Pancreas (tissue), 10 donors: ENCODE results near the gene AURKA. TPM values are rescaled to one million over a fixed set of nuclear protein-coding genes. Genes with fewer than 3 reads are reported as not detected.

ENCODE experiments used
- ATAC-seq, 4 donors: fragments of 200-7000 bp; cut with Tn5 transposase; one replicate each; pipeline versions ENCODE4 v1.8.0 to v1.9.1; 2020; ENCODE audit warnings: mild to moderate bottlenecking in 4 of 4, moderate library complexity in 4 of 4
- DNase-seq, 6 donors: peaks; one replicate each; pipeline ENCODE4 v3.0.0-alpha.2; 2020
- FAIRE-seq: peaks from 2 replicates; lab custom pipeline; 2012; peaks lifted over from hg19 to GRCh38; lab: Jason Lieb, UNC
- H3K27ac ChIP-seq, 4 donors: fragments of 200-600 bp; sonication (generic); 1 replicate in 3 of 4; 2 replicates in 1 of 4; pipeline versions ENCODE4 v1.5.0 to v1.8.0; 2020
- H3K27me3 ChIP-seq, 4 donors: fragments of 200-600 bp; one replicate each; pipeline ENCODE4 v1.8.0; 2021
- H3K36me3 ChIP-seq, 3 donors: fragments of 200-600 bp; sonication (generic) in 1 of 3; one replicate each; pipeline versions ENCODE4 v1.5.0 to v1.8.0; 2020 to 2021
- H3K4me1 ChIP-seq, 3 donors: fragments of 200-600 bp; one replicate each; pipeline ENCODE4 v1.8.0; 2021
- H3K4me3 ChIP-seq, 4 donors: fragments of 200-600 bp; sonication (generic) in 2 of 4; one replicate each; pipeline versions ENCODE4 v1.5.0 to v1.8.0; 2020 to 2021
- H3K9me3 ChIP-seq, 4 donors: fragments of 200-600 bp; one replicate each; pipeline ENCODE4 v1.8.0; 2021
- WGBS, 2 donors: extraction: QIAGEN DNeasy Blood & Tissue Kit; methylation state at CpG; one replicate each; pipeline ENCODE4 v1.1.7; 2013; 5-methylcytosine and 5-hydroxymethylcytosine counted together
- intact Hi-C, 3 donors: fragments of 100-400 bp; cut with DNase I; formaldehyde crosslinking; loops; one replicate each; pipeline versions ENCODE4 v1.11.1 to v1.14.2; 2022
- polyA plus RNA-seq, 2 donors: library from polyadenylated mRNA; stranded (reverse); fragments of 200-250 nt; gene quantifications; one replicate each; pipeline ENCODE4 v1.2.3, GENCODE V29; 2013
- total RNA-seq, 6 donors: library from RNA; stranded (reverse); fragmentation: NEBNext Ultra II Directional in 4 of 6; extraction: Animal tissue kit (Norgen Biotek cat#: 25700) in 4 of 6; gene quantifications; one replicate each; pipeline versions ENCODE4 v1.2.1 to v1.2.4, GENCODE V29; 2021 to 2023
- TF ChIP-seq, protein P1 (sequence below), 4 donors: fragments of 200-600 bp; sonication (generic) in 3 of 4; IDR thresholded peaks; one replicate each; pipeline versions ENCODE4 v1.5.0 to v1.8.0; 2021; ENCODE audit warnings: antibody characterized with exemption in 4 of 4
- donor health status: healthy with polysubstance abuse.
- donor health status: DM: no; HTN: no; CAD: no; lungs with moderate emphysema.
- donor health status: DM: no; HTN: no; CAD: no.
- donor health status: control.
- donor health status: control.
- donor health status: Bipolar disorder and iron deficiency.
- donor health status: DM: yes; HTN: yes; CAD: no.
- donor health status: DM: no; HTN: no; CAD: no.
- donor health status: DM: no; HTN: no; CAD: no.
- donor health status: DM: yes; HTN: yes; CAD: no.

The AURKA gene
- total and polyA plus RNA-seq, 8 donors: 0.51 to 1.9 (median 0.91) TPM

DNA sequence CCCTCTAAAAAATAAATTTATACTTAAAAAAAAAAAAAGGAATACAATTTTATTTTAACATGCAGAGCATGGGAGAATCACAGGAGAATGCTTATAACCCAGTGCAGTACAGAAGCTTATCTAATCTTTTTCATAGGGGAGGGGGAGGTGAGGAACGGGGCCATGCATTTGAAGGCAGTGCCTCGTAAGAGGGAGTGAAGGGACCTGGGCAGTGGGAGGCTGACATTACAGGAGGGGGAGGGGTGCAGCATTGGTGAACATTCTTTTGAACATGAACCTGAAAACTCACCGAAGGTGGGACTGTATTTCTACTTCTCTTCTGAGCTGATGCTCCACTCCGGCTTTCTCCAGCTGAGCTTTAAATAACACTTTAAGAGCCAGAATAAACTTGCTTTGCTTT lies 9.3 kb downstream of the AURKA start:
- H3K27ac ChIP-seq: no peak overlapping the region

GRCh38 chr20:56381501-56381900 lies 10.5 kb downstream of the AURKA start:
- WGBS, 2 donors: 97 to 98% methylated on average over 1 of the region's 1 CpG
- intact Hi-C loops: no loop called here
- FAIRE-seq (no peak), DNase-seq (no peak), ATAC-seq (no peak)
- no peak overlapping the region for H3K4me3 ChIP-seq
- no peaks in the 10 kb centered on the region for H3K36me3 ChIP-seq
- H3K4me1 ChIP-seq: peaks cover 0 to 4% (median 0%) of the 10 kb centered on the region in 3 donors
- H3K27ac ChIP-seq: no peak overlapping the region
- TF ChIP-seq, protein P1, sequence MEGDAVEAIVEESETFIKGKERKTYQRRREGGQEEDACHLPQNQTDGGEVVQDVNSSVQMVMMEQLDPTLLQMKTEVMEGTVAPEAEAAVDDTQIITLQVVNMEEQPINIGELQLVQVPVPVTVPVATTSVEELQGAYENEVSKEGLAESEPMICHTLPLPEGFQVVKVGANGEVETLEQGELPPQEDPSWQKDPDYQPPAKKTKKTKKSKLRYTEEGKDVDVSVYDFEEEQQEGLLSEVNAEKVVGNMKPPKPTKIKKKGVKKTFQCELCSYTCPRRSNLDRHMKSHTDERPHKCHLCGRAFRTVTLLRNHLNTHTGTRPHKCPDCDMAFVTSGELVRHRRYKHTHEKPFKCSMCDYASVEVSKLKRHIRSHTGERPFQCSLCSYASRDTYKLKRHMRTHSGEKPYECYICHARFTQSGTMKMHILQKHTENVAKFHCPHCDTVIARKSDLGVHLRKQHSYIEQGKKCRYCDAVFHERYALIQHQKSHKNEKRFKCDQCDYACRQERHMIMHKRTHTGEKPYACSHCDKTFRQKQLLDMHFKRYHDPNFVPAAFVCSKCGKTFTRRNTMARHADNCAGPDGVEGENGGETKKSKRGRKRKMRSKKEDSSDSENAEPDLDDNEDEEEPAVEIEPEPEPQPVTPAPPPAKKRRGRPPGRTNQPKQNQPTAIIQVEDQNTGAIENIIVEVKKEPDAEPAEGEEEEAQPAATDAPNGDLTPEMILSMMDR (IDR thresholded peaks at IDR 0.05): no peak
- H3K27me3 ChIP-seq: no peaks in the 10 kb centered on the region
- H3K9me3 ChIP-seq: no peaks in the 10 kb centered on the region

More for the DNA sequence above, 9.3 kb downstream of the AURKA start:
- no peaks in the 10 kb centered on the region for H3K9me3 ChIP-seq
- no peak for FAIRE-seq
- DNase-seq: no peak
- intact Hi-C loops: no loop called here
- no peaks in the 10 kb centered on the region for H3K36me3 ChIP-seq
- TF ChIP-seq, protein P1 (IDR thresholded peaks at IDR 0.05): no peak
- no peak overlapping the region for H3K4me3 ChIP-seq
- no peak for ATAC-seq
- 67 to 69% methylated on average over 4 of the region's 4 CpGs for WGBS, 2 donors
- H3K27me3 ChIP-seq: no peaks in the 10 kb centered on the region
- H3K4me1 ChIP-seq: peaks cover 0 to 4% (median 0%) of the 10 kb centered on the region in 3 donors

DNA sequence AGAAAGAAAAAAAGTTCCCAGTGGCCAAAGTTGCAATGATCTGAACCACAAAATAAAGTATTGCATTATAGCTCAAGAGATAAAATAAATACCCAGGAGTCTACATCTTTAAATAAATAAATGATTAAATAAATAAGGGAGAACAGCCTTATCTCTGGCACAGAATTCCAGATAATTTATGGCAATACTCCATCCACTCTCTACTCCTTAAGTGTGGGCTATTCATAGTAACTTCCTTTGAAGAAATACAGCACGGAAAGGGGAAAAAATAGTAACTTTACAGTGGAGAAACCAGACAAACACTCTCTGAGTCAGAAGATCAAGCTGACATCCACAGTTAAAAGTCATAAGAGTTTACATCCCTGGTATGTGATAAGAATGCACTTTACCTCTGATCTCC lies 11.6 kb downstream of the AURKA start:
- Histone ChIP-seq H3K9me3 (no peaks in the 10 kb centered on the region), H3K36me3 (no peaks in the 10 kb centered on the region), H3K27me3 (no peaks in the 10 kb centered on the region), H3K27ac (no peak overlapping the region), H3K4me3 (no peak overlapping the region), H3K4me1 (peaks cover 0 to 4% (median 0%) of the 10 kb centered on the region in 3 donors)
- no peak for DNase-seq
- peak in 1 of 4 donors; percentile 52 for ATAC-seq
- 10 to 14% methylated on average over 1 of the region's 1 CpG for WGBS, 2 donors
- TF ChIP-seq, protein P1 (IDR thresholded peaks at IDR 0.05): no peak
- no peak for FAIRE-seq
- intact Hi-C loops: no loop called here

GRCh38 chr20:56378386-56378785 lies 13.6 kb downstream of the AURKA start:
- Histone ChIP-seq H3K4me1 (peaks cover 0 to 4% (median 0%) of the 10 kb centered on the region in 3 donors), H3K27me3 (no peaks in the 10 kb centered on the region), H3K36me3 (no peaks in the 10 kb centered on the region), H3K27ac (no peak overlapping the region), H3K9me3 (no peaks in the 10 kb centered on the region), H3K4me3 (no peak overlapping the region)
- TF ChIP-seq, protein P1 (IDR thresholded peaks at IDR 0.05): no peak
- DNase-seq (no peak), ATAC-seq (no peak), FAIRE-seq (no peak)
- WGBS, 2 donors: 94 to 96% methylated on average over 3 of the region's 3 CpGs
- intact Hi-C loops: no loop called here

- 82 to 97% methylated on average over 2 of the region's 2 CpGs for WGBS, 2 donors
- Histone ChIP-seq H3K4me3 (no peak overlapping the region), H3K27me3 (no peaks in the 10 kb centered on the region), H3K27ac (no peak overlapping the region), H3K36me3 (no peaks in the 10 kb centered on the region), H3K4me1 (peaks cover 0 to 4% (median 0%) of the 10 kb centered on the region in 3 donors), H3K9me3 (no peaks in the 10 kb centered on the region)
- intact Hi-C loops: no loop called here
- ATAC-seq (no peak), DNase-seq (no peak), FAIRE-seq (no peak)
- TF ChIP-seq, protein P1 (IDR thresholded peaks at IDR 0.05): no peak
These were observed 15.7 kb downstream of the AURKA start for GRCh38 chr20:56376331-56376730.
